Measurements from ENCODE around the gene HCAR1.

DNA sequence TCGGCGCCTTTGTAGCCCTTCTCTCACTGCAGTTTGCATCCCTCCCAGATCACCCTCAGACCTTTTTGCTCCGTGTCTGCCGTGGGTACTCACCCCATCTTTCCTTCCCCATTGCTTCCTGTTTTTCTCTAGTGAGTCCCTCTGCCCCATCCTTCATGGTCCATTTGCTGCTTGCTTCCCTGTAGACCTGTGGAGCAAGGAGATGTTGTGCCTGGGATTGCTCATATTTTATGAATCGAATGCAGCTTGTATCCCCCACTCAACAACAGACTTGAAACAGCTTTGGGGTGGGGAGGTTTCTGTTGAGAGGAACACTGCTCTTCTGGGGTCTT is 22.6 kb upstream of the HCAR1 start:
- TF ChIP-seq, protein P1, sequence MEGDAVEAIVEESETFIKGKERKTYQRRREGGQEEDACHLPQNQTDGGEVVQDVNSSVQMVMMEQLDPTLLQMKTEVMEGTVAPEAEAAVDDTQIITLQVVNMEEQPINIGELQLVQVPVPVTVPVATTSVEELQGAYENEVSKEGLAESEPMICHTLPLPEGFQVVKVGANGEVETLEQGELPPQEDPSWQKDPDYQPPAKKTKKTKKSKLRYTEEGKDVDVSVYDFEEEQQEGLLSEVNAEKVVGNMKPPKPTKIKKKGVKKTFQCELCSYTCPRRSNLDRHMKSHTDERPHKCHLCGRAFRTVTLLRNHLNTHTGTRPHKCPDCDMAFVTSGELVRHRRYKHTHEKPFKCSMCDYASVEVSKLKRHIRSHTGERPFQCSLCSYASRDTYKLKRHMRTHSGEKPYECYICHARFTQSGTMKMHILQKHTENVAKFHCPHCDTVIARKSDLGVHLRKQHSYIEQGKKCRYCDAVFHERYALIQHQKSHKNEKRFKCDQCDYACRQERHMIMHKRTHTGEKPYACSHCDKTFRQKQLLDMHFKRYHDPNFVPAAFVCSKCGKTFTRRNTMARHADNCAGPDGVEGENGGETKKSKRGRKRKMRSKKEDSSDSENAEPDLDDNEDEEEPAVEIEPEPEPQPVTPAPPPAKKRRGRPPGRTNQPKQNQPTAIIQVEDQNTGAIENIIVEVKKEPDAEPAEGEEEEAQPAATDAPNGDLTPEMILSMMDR (IDR thresholded peaks at IDR 0.05; ENCODE audit: low read depth, low read length, poor library complexity, severe bottlenecking): no peak
- TF ChIP-seq EZH2phosphoT487 (IDR thresholded peaks at IDR 0.05; ENCODE audit: borderline replicate concordance, low read length): no peak
